GOT3 (cell line): ENCODE results near the gene MMRN1.

Experiments
- DNase-seq: peaks from one replicate; lab custom pipeline; 2025; ENCODE audit warnings: mixed read lengths; lab: John Stamatoyannopoulos, UW

MMRN1 gene

GRCh38 chr4:89995006-89995405 lies 100.4 kb downstream of the MMRN1 start:
- no peak for DNase-seq

GRCh38 chr4:89995814-89996213 lies 101.2 kb downstream of the MMRN1 start:
- no peak for DNase-seq

GRCh38 chr4:89997171-89997704 lies 102.6 kb downstream of the MMRN1 start:
- no peak for DNase-seq

- no peak for DNase-seq
These were observed 103.9 kb downstream of the MMRN1 start for GRCh38 chr4:89998469-89999011.

- no peak for DNase-seq
These were observed 106.4 kb downstream of the MMRN1 start for GRCh38 chr4:90001023-90001422.

- DNase-seq: no peak
These were observed 107.9 kb downstream of the MMRN1 start for GRCh38 chr4:90002441-90003062.
